ENCODE results near the gene AGAP1. TPM values are rescaled to one million over a fixed set of nuclear protein-coding genes. Genes with fewer than 3 reads are reported as not detected.

The AGAP1 gene
- total RNA-seq, 1 donor from 2014 or later, result 17.5 TPM

DNA sequence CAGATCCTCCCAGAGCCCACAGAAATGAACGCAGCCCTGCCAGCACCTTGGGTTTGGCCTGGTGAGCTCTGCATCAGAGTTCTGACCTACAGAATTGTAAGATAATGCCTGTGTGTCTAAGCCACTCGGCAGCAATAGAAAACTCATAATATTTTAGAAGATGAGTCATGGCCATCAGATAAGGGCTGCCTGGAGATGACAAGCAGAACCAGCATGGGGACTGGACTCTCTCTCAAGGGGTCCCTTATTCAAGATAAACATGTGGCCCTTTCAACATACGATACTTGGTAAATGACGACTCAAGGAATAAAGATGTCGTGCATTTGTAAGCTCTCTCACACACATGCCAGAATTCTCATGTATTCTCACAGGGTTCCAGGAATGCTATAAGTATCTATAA, 8.5 kb upstream of the AGAP1 start:
- no peak for DNase-seq (ENCODE audit: low read depth)
- TF ChIP-seq, protein P1, sequence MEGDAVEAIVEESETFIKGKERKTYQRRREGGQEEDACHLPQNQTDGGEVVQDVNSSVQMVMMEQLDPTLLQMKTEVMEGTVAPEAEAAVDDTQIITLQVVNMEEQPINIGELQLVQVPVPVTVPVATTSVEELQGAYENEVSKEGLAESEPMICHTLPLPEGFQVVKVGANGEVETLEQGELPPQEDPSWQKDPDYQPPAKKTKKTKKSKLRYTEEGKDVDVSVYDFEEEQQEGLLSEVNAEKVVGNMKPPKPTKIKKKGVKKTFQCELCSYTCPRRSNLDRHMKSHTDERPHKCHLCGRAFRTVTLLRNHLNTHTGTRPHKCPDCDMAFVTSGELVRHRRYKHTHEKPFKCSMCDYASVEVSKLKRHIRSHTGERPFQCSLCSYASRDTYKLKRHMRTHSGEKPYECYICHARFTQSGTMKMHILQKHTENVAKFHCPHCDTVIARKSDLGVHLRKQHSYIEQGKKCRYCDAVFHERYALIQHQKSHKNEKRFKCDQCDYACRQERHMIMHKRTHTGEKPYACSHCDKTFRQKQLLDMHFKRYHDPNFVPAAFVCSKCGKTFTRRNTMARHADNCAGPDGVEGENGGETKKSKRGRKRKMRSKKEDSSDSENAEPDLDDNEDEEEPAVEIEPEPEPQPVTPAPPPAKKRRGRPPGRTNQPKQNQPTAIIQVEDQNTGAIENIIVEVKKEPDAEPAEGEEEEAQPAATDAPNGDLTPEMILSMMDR (conservative IDR thresholded peaks at IDR 0.05; ENCODE audit: low read depth, low read length), result no peak
- H3K4me3 ChIP-seq (ENCODE audit: low read depth, low read length), result no peak overlapping the region

DNA sequence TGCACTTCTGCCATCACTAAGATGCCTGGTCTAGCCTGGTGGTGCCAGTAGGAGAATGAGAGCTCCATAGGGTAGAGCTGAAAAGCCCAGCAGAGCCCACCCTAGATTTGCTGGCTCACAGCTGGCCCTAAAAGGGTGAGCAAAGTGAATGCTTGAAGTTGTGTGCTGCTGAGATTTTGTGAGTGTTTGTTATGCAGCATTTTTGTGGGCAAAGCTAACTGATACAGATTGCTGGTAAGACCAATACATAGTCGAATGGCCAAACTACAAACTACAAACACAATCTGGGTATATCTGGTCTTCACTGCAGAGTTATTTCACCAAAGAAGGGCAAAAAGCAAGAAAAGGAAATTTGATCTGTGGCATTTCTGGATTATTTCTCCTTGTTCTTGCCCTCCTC, 7.1 kb upstream of the AGAP1 start:
- no peak for DNase-seq (ENCODE audit: low read depth)
- TF ChIP-seq, protein P1 (conservative IDR thresholded peaks at IDR 0.05; ENCODE audit: low read depth, low read length), result no peak
- no peak overlapping the region for H3K4me3 ChIP-seq (ENCODE audit: low read depth, low read length)

DNA sequence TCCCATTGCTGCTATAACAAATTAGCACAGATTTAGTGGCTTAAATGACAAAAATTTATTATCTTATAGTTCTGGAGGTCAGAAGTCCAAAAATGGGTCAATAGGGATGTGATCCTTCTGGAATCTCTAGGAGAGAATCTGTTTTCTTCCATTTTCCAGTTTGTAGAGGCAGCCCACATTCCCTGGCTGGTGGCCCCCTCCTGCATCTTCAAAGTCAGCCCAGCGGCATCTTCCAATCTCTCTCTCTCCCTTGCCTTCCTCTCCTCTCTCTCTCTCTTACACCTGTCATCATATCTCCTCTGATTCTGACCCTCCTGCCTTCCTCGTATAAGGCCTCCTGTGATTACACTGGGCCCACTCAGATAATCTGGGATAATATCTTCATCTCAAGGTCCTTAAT, 3.9 kb upstream of the AGAP1 start:
- no peak for DNase-seq (ENCODE audit: low read depth)
- no peak overlapping the region for H3K4me3 ChIP-seq (ENCODE audit: low read depth, low read length)
- TF ChIP-seq, protein P1 (conservative IDR thresholded peaks at IDR 0.05; ENCODE audit: low read depth, low read length), result no peak

DNA sequence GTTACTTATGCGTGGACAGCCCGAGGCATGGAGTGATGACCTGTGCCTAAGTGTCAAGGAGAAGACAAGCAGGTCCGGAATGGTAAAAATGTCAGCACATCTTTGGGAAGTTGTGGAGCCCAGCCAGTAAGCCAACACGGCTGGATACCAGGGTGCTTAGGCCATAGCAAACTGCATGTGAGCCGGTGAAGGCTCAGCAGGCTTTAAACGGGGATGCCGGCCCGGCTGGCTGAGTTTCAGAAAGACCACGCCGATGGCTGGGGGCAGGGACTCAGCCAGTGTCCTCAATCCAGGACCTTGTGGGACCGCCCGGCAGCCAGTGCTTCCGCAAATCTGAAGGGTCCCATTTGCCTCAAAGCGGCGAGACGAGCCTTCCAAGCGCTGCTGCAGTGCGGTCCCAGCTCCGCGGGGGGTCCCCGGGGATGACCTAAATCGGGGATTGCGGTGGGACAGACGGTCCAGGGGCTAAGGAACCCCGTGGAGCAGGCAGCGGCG, 946 bp upstream of the AGAP1 start:
- H3K4me3 ChIP-seq (ENCODE audit: low read depth, low read length), result peak overlapping the region; percentile 59
- TF ChIP-seq, protein P1 (conservative IDR thresholded peaks at IDR 0.05; ENCODE audit: low read depth, low read length), result no peak

DNA sequence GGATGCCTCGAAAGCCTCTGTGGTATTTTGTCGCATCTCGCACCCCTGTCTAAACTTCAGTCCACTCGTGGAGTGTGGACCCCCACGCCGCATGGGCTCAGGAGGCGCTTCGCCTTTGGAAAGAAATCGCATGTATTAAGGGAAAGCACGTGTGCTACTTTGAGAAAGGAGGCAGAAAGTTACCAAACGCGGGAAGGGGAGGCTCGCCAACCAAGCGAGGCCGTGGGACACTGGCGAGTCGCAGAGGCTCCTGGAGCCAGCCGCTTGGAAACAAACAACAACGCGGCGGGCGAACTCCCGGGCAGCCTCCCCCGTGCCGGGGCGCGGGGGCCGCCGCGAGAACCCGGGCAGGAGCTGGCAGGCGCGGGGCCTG, 455 bp upstream of the AGAP1 start:
- TF ChIP-seq, protein P1 (conservative IDR thresholded peaks at IDR 0.05; ENCODE audit: low read depth, low read length), result no peak
- H3K4me3 ChIP-seq (ENCODE audit: low read depth, low read length), result peak overlapping the region; percentile 59
- DNase-seq (ENCODE audit: low read depth), result no peak

More for the DNA sequence above, 946 bp upstream of the AGAP1 start:
- DNase-seq (ENCODE audit: low read depth), result no peak

DNA sequence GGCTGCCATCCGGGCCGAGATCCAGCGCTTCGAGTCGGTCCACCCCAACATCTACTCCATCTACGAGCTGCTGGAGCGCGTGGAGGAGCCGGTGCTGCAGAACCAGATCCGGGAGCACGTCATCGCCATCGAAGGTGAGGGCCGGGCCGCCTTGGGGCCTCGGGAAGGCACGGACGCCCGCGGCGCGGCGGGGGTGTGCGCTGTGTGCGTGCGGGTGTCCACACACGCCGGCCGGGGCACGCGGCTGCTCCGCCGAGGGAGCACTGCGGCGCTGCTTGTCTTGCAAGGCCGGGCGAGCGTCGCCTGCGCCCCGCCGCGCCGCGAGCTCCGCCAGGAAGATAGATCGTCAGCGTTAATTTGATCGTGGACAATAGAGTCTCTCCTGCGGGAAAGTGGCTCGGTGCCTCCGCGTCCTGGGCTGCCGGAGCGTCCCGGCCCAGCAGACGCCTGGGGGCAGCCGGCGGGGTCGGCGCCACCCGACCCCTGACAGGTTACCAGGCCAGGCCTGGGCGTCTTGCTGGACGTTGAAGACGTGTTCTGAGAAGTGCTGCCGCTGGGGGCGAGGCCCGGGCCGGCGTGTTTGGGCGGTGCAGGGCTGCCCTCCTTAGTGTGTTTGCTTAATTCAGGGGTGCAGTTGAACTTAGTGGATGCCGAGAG, 1.0 kb downstream of the AGAP1 start:
- DNase-seq (ENCODE audit: low read depth), result no peak
- TF ChIP-seq, protein P1 (conservative IDR thresholded peaks at IDR 0.05; ENCODE audit: low read depth, low read length), result no peak

More for the DNA sequence above, 1.0 kb downstream of the AGAP1 start:
- H3K4me3 ChIP-seq (ENCODE audit: low read depth, low read length), result peak overlapping the region; percentile 76

All from epithelial cell of proximal tubule (primary cell).